Prostate gland (tissue), 2 donors: ENCODE data around the gene VAC14. TPM values are rescaled to one million over a fixed set of nuclear protein-coding genes. Genes with fewer than 3 reads are reported as not detected.

Experiments
- DNase-seq: peaks from one replicate; pipeline ENCODE4 v3.0.0-alpha.2; 2019; ENCODE audit warnings: low spot score
- H3K27ac ChIP-seq, 2 donors: fragments of 200-600 bp; sonication (generic); 2 replicates each; pipeline ENCODE4 v1.5.1; 2017 to 2019
- H3K27me3 ChIP-seq: fragments of 200-600 bp; sonication (generic); replicated peaks from 2 replicates; pipeline ENCODE4 v1.5.1; 2019; ENCODE audit not compliant: insufficient read depth
- H3K36me3 ChIP-seq, 2 donors: fragments of 200-600 bp; sonication (generic); 1 replicate in 1 of 2; 2 replicates in 1 of 2; pipeline versions ENCODE4 v1.5.1 to v1.8.1; 2017 to 2019
- H3K4me1 ChIP-seq: fragments of 200-600 bp; sonication (generic); replicated peaks from 2 replicates; pipeline ENCODE4 v1.5.1; 2019
- H3K4me3 ChIP-seq, 2 donors: fragments of 200-600 bp; sonication (generic); 2 replicates each; pipeline ENCODE4 v1.5.1; 2017 to 2019
- H3K9me3 ChIP-seq: fragments of 200-600 bp; sonication (generic); 2 replicates; pipeline ENCODE4 v1.5.1; 2017
- CTCF ChIP-seq, 4 experiments: fragments of 200-600 bp in 2 of 4; fragments of 450-650 bp in 2 of 4; sonication (generic) in 2 of 4; IDR thresholded peaks; 1 replicate in 3 of 4; 2 replicates in 1 of 4; pipeline ENCODE4 v1.5.1; 2016 to 2019; ENCODE audit warnings: antibody characterized with exemption in 4 of 4, mild to moderate bottlenecking in 2 of 4, moderate library complexity in 2 of 4
- POLR2A ChIP-seq: fragments of 450-650 bp; IDR thresholded peaks from one replicate; pipeline ENCODE4 v1.6.1; 2016; ENCODE audit warnings: antibody characterized with exemption, mild to moderate bottlenecking
- POLR2AphosphoS5 ChIP-seq: sonication (generic); formaldehyde crosslinking; IDR thresholded peaks from one replicate; pipeline ENCODE4 v1.6.1; 2017; ENCODE audit warnings: antibody characterized with exemption
- WGBS: methylation state at CpG from one replicate; pipeline ENCODE4 v1.1.5; 2018; 5-methylcytosine and 5-hydroxymethylcytosine counted together
- intact Hi-C: fragments of 100-400 bp; cut with DNase I; formaldehyde crosslinking; loops from one replicate; pipeline ENCODE4 v1.14.2; 2022
- total RNA-seq, 2 donors: library from RNA; depleted of rRNA; stranded (reverse); fragments of >200 nt; gene quantifications; one replicate each; pipeline ENCODE4 v1.1.0, GENCODE V29; 2016

The VAC14 gene
- total RNA-seq, 2 donors from 2014 or later: 30.3 to 66.8 TPM

- intact Hi-C loops: no loop called here
- no peak overlapping the region for H3K4me3 ChIP-seq
- no peak for TF ChIP-seq POLR2A
- TF ChIP-seq CTCF (IDR thresholded peaks at IDR 0.05): no peak
- TF ChIP-seq POLR2AphosphoS5: no peak
- peaks cover 7% of the 10 kb centered on the region for H3K4me1 ChIP-seq
- no peak overlapping the region for H3K27ac ChIP-seq
- H3K36me3 ChIP-seq: no peaks in the 10 kb centered on the region
- no peaks in the 10 kb centered on the region for H3K27me3 ChIP-seq
- DNase-seq: no peak
- 95% methylated on average over 13 of the region's 13 CpGs for WGBS
- no peaks in the 10 kb centered on the region for H3K9me3 ChIP-seq
Observed at GRCh38 chr16:70774261-70774660, 26.7 kb downstream of the VAC14 start.

- no peak for DNase-seq
- Histone ChIP-seq H3K9me3 (no peaks in the 10 kb centered on the region), H3K36me3 (no peaks in the 10 kb centered on the region), H3K27me3 (no peaks in the 10 kb centered on the region), H3K27ac (no peak overlapping the region), H3K4me1 (peaks cover 3% of the 10 kb centered on the region), H3K4me3 (no peak overlapping the region)
- TF ChIP-seq POLR2AphosphoS5 (no peak), POLR2A (no peak), CTCF (IDR thresholded peaks at IDR 0.05) (no peak)
- intact Hi-C loops: no loop called here
- 84% methylated on average over 1 of the region's 1 CpG for WGBS
Observed at GRCh38 chr16:70772493-70772892, 28.5 kb downstream of the VAC14 start.

- TF ChIP-seq CTCF (IDR thresholded peaks at IDR 0.05) (peak; percentile 86 to 96 (median 94)), POLR2AphosphoS5 (no peak), POLR2A (no peak)
- Histone ChIP-seq H3K27ac (no peak overlapping the region), H3K4me3 (no peak overlapping the region), H3K9me3 (no peaks in the 10 kb centered on the region), H3K4me1 (no peaks in the 10 kb centered on the region), H3K27me3 (no peaks in the 10 kb centered on the region), H3K36me3 (no peaks in the 10 kb centered on the region)
- 26% methylated on average over 15 of the region's 15 CpGs for WGBS
- intact Hi-C loops: loop anchor here (2.0 kb wide), 1 partner anchor 90 kb away; no protein-coding TSS in a partner anchor
- peak; percentile 55 for DNase-seq
Observed at GRCh38 chr16:70770626-70771552, 30.1 kb downstream of the VAC14 start.

- WGBS: 92% methylated on average over 9 of the region's 9 CpGs
- intact Hi-C loops: loop anchor here (2.0 kb wide), 1 partner anchor 89 kb away; no protein-coding TSS in a partner anchor
Observed at GRCh38 chr16:70770291-70770625, 30.7 kb downstream of the VAC14 start.

GRCh38 chr16:70769761-70770160 is 31.2 kb downstream of the VAC14 start:
- no peaks in the 10 kb centered on the region for H3K27me3 ChIP-seq
- DNase-seq: no peak
- no peaks in the 10 kb centered on the region for H3K4me1 ChIP-seq
- no peak overlapping the region for H3K27ac ChIP-seq
- TF ChIP-seq POLR2A (no peak), CTCF (IDR thresholded peaks at IDR 0.05) (no peak), POLR2AphosphoS5 (no peak)
- H3K36me3 ChIP-seq: no peaks in the 10 kb centered on the region
- no peak overlapping the region for H3K4me3 ChIP-seq
- intact Hi-C loops: loop anchor here (2.0 kb wide), 1 partner anchor 89 kb away; no protein-coding TSS in a partner anchor
- no peaks in the 10 kb centered on the region for H3K9me3 ChIP-seq
- 62% methylated on average over 8 of the region's 8 CpGs for WGBS

More at GRCh38 chr16:70770291-70770625, 30.7 kb downstream of the VAC14 start:
- Histone ChIP-seq H3K9me3 (no peaks in the 10 kb centered on the region), H3K27ac (no peak overlapping the region), H3K36me3 (no peaks in the 10 kb centered on the region), H3K4me1 (no peaks in the 10 kb centered on the region), H3K27me3 (no peaks in the 10 kb centered on the region), H3K4me3 (no peak overlapping the region)
- no peak for TF ChIP-seq POLR2A
- no peak for DNase-seq
